GM19025 (cell line): ENCODE results near the gene CGB8.

Experiments used
- ATAC-seq: cut with Tn5 transposase; IDR thresholded peaks from one replicate; pipeline ENCODE4 v1.9.1; 2021; ENCODE audit warnings: mild to moderate bottlenecking, low read depth, moderate library complexity; ENCODE audit not compliant: unreplicated experiment

CGB8 gene

GRCh38 chr19:49014123-49014869, 34.6 kb downstream of the CGB8 start:
- ATAC-seq, result no peak

DNA sequence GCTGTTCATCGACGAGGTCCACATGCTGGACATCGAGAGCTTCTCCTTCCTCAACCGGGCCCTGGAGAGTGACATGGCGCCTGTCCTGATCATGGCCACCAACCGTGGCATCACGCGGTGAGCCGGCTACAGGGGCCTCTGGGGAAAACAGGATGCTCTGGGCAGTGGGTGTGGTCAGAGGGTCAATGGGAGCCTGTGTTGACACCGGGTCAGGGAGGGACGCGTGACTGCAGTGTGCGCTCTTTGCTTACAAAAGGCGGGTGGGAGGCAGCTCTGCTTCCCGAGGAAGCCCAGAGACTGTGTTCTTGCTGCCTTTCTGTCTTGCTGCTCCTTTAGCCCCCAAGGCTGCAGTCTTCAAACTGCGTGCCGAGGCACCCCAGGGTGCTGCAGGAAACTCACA, 37.7 kb downstream of the CGB8 start:
- no peak for ATAC-seq

- no peak for ATAC-seq
These were observed 38.5 kb downstream of the CGB8 start for GRCh38 chr19:49010453-49010852.

DNA sequence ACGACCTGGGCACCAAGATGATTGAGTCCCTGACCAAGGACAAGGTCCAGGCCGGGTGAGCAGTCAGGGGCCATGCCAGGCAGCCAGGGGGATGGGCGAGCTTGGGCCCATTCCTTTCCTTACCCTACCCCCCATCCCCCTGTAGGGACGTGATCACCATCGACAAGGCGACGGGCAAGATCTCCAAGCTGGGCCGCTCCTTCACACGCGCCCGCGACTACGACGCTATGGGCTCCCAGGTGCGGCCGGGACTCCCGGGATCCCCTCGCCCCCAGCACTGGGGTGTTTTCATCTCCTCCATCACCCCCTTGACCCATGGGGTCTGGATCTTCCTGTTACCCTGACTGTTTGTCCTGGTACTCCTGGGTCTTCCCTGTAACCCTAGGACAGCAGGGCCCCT, 39.1 kb downstream of the CGB8 start:
- ATAC-seq, result no peak

GRCh38 chr19:49006905-49007304, 42.0 kb downstream of the CGB8 start:
- no peak for ATAC-seq

DNA sequence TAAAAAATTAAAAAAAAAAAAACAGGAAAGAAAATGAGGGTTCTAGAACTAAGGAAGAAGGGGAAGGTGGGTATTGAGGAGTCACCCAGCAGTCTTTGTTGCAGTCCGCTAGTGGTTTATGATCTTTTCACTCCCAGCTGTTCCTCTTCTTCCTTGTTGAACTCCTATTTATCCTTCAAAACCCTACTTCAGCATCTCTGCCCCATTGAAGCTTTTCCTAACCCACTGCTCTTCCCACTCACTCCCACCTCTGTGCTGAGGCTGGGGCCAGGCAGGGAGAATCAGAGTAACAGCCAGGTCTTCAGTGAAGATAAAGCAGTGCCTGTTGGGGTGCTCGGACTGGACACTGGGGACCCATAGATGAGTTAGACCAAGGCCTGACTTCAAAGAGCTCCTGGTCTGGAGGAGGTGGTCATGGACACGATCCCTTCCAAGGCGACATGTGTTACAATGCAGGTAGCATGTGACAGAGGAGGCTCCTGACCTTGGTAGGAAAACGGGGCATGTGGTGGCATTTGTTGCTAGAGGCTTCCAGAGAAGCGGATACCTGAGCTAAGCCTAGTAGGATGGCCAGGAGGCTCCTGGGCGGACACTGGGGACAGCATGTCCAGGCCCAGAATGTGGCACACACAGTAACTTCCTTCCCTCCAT, 43.8 kb downstream of the CGB8 start:
- ATAC-seq, result no peak

GRCh38 chr19:49004133-49004532, 44.8 kb downstream of the CGB8 start:
- ATAC-seq, result no peak

- no peak for ATAC-seq
These were observed 49.2 kb downstream of the CGB8 start for GRCh38 chr19:48999481-49000325.

DNA sequence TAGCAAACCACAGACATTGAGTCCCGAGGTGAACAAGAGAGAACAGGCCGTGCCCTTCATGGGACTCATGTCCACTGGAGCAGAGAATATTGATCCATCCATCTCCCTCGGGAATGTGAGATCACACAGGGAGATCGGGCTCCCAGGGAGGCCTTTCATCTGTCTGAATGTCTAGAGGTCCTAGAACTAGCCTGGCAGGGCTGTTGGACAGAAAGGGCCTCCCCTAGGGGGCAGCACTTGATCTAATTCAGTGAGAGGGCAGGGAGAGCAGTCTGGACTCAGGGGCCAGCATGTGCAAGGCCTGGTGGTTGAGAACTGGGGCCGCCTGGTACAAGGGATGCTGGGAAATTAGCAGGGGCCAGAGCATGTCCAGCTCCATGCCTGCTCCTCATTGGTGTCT, 50.9 kb downstream of the CGB8 start:
- ATAC-seq, result no peak
